H9 (cell line): ENCODE results near the gene UTP11. TPM values are rescaled to one million over a fixed set of nuclear protein-coding genes. Genes with fewer than 3 reads are reported as not detected.

ENCODE experiments used
- DNase-seq: peaks from one replicate; pipeline ENCODE4 v3.0.0-alpha.2; 2017
- H2AFZ ChIP-seq: one replicate; pipeline ENCODE4 v1.6.1; 2013; ENCODE audit warnings: mild to moderate bottlenecking, low read length, control low read depth, moderate library complexity
- H2AK5ac ChIP-seq: 2 replicates; pipeline ENCODE4 v1.6.1; 2013; ENCODE audit warnings: low read length, control low read depth, mixed read lengths; ENCODE audit not compliant: insufficient read length
- H2BK120ac ChIP-seq: one replicate; pipeline ENCODE4 v1.6.1; 2013; ENCODE audit warnings: low read depth, mild to moderate bottlenecking, low read length, control low read depth, inconsistent platforms; ENCODE audit not compliant: poor library complexity, severe bottlenecking
- H2BK12ac ChIP-seq: 2 replicates; pipeline ENCODE4 v1.6.1; 2013; ENCODE audit warnings: low read length, control low read depth, mixed read lengths, low read depth; ENCODE audit not compliant: insufficient read length
- H2BK15ac ChIP-seq: 2 replicates; pipeline ENCODE4 v1.6.1; 2013; ENCODE audit warnings: low read depth, low read length, control low read depth
- H2BK20ac ChIP-seq: one replicate; pipeline ENCODE4 v1.6.1; 2013; ENCODE audit warnings: low read depth, mild to moderate bottlenecking, low read length, control low read depth, inconsistent platforms; ENCODE audit not compliant: poor library complexity, severe bottlenecking
- H2BK5ac ChIP-seq: 2 replicates; pipeline ENCODE4 v1.6.1; 2013; ENCODE audit warnings: low read length, control low read depth, mixed read lengths; ENCODE audit not compliant: insufficient read length
- H3K14ac ChIP-seq: 2 replicates; pipeline ENCODE4 v1.6.1; 2013; ENCODE audit warnings: low read length, control low read depth; ENCODE audit not compliant: insufficient read depth
- H3K18ac ChIP-seq: 2 replicates; pipeline ENCODE4 v1.6.1; 2013; ENCODE audit warnings: low read depth, mild to moderate bottlenecking, mixed read lengths, low read length, control low read depth; ENCODE audit not compliant: insufficient read length
- H3K23ac ChIP-seq: 2 replicates; pipeline ENCODE4 v1.6.1; 2013; ENCODE audit warnings: low read length, control low read depth, mixed read lengths, low read depth; ENCODE audit not compliant: insufficient read length
- H3K23me2 ChIP-seq: 2 replicates; pipeline ENCODE4 v1.6.1; 2013; ENCODE audit warnings: low read depth, mild to moderate bottlenecking, mixed read lengths, low read length, control low read depth; ENCODE audit not compliant: insufficient read length, poor library complexity, severe bottlenecking
- H3K27ac ChIP-seq: 2 replicates; pipeline ENCODE4 v1.5.1; 2013; ENCODE audit warnings: low read length, control low read depth, mixed read lengths, low read depth; ENCODE audit not compliant: insufficient read length
- H3K27me3 ChIP-seq: 2 replicates; pipeline ENCODE4 v1.6.1; 2013; ENCODE audit warnings: low read length, control low read depth, inconsistent platforms; ENCODE audit not compliant: insufficient read depth
- H3K4ac ChIP-seq: 2 replicates; pipeline ENCODE4 v1.6.1; 2013; ENCODE audit warnings: low read depth, mild to moderate bottlenecking, control low read depth, inconsistent platforms, low read length, moderate library complexity
- H3K4me1 ChIP-seq: 2 replicates; pipeline ENCODE4 v1.6.1; 2013; ENCODE audit warnings: low read length, control low read depth, inconsistent platforms; ENCODE audit not compliant: insufficient read depth
- H3K4me2 ChIP-seq: 2 replicates; pipeline ENCODE4 v1.6.1; 2013; ENCODE audit warnings: low read length, control low read depth, mixed read lengths; ENCODE audit not compliant: insufficient read length, insufficient read depth
- H3K56ac ChIP-seq: 2 replicates; pipeline ENCODE4 v1.6.1; 2013; ENCODE audit warnings: low read depth, mild to moderate bottlenecking, mixed read lengths, low read length, control low read depth; ENCODE audit not compliant: insufficient read length
- H3K79me1 ChIP-seq: 2 replicates; pipeline ENCODE4 v1.6.1; 2013; ENCODE audit warnings: low read depth, mild to moderate bottlenecking, moderate library complexity, low read length, control low read depth, inconsistent platforms; ENCODE audit not compliant: insufficient read depth, poor library complexity, severe bottlenecking
- H3K79me2 ChIP-seq: 2 replicates; pipeline ENCODE4 v1.6.1; 2013; ENCODE audit warnings: low read length, control low read depth, inconsistent platforms; ENCODE audit not compliant: insufficient read depth
- H3K9ac ChIP-seq: 2 replicates; pipeline ENCODE4 v1.6.1; 2013; ENCODE audit warnings: low read length, control low read depth, mixed read lengths; ENCODE audit not compliant: insufficient read length; ENCODE audit errors: extremely low read depth
- H3K9me3 ChIP-seq: one replicate; pipeline ENCODE4 v1.6.1; 2013; ENCODE audit warnings: low read depth, low read length, inconsistent platforms; ENCODE audit not compliant: control insufficient read depth
- H3T11ph ChIP-seq: one replicate; pipeline ENCODE4 v1.6.1; 2013; ENCODE audit warnings: mild to moderate bottlenecking, low read length, control low read depth, inconsistent platforms
- H4K20me1 ChIP-seq: one replicate; pipeline ENCODE4 v1.6.1; 2013; ENCODE audit not compliant: control insufficient read depth, insufficient read length, insufficient read depth
- H4K5ac ChIP-seq: 2 replicates; pipeline ENCODE4 v1.6.1; 2013; ENCODE audit warnings: low read depth, mild to moderate bottlenecking, mixed read lengths, low read length, control low read depth; ENCODE audit not compliant: insufficient read length
- H4K8ac ChIP-seq: replicated peaks from 2 replicates; pipeline ENCODE4 v1.6.1; 2013; ENCODE audit warnings: low read length, control low read depth, mixed read lengths, low read depth; ENCODE audit not compliant: insufficient read length
- H4K91ac ChIP-seq: 2 replicates; pipeline ENCODE4 v1.6.1; 2013; ENCODE audit warnings: low read depth, mild to moderate bottlenecking, moderate library complexity, mixed read lengths, low read length, control low read depth; ENCODE audit not compliant: insufficient read length
- H3K27ac Mint-ChIP-seq, 3 experiments: 2 replicates in 2 of 3; 3 replicates in 1 of 3; pipeline ENCODE4 v1.8.0; 2020 to 2021; ENCODE audit warnings: mixed read lengths in 3 of 3, mild to moderate bottlenecking in 1 of 3, moderate library complexity in 1 of 3
- H3K27me3 Mint-ChIP-seq: 2 replicates; pipeline ENCODE4 v1.8.0; 2021; ENCODE audit warnings: low read depth, mild to moderate bottlenecking, moderate library complexity, mixed read lengths
- H3K36me3 Mint-ChIP-seq, 3 experiments: 2 replicates in 2 of 3; 3 replicates in 1 of 3; pipeline ENCODE4 v1.8.0; 2020 to 2021; ENCODE audit warnings: low read depth in 3 of 3, mixed read lengths in 3 of 3; ENCODE audit not compliant: insufficient read depth in 1 of 3
- H3K4me1 Mint-ChIP-seq, 2 experiments: 2 replicates each; pipeline ENCODE4 v1.8.0; 2020; ENCODE audit warnings: mixed read lengths in 2 of 2
- H3K4me3 Mint-ChIP-seq, 2 experiments: 2 replicates in 1 of 2; 3 replicates in 1 of 2; pipeline ENCODE4 v1.8.0; 2020 to 2021; ENCODE audit warnings: mild to moderate bottlenecking in 2 of 2, mixed read lengths in 2 of 2, moderate library complexity in 1 of 2
- H3K9me3 Mint-ChIP-seq, 2 experiments: 2 replicates in 1 of 2; 3 replicates in 1 of 2; pipeline ENCODE4 v1.8.0; 2020; ENCODE audit warnings: mild to moderate bottlenecking in 2 of 2, mixed read lengths in 2 of 2, moderate library complexity in 1 of 2
- CTCF ChIP-seq: fragments of 200-600 bp; sonication (generic); conservative IDR thresholded peaks from 3 replicates; pipeline ENCODE4 v1.8.0; 2021; ENCODE audit warnings: antibody characterized with exemption, mild to moderate bottlenecking
- WGBS: extraction: QIAGEN DNeasy Blood & Tissue Kit; methylation state at CpG from one replicate; pipeline ENCODE4 v1.1.7; 2013; ENCODE audit warnings: missing lambda C conversion rate, low lambda C conversion rate, mixed read lengths; ENCODE audit not compliant: insufficient read length; ENCODE audit errors: extremely low coverage; 5-methylcytosine and 5-hydroxymethylcytosine counted together
- total RNA-seq: library from RNA; stranded (reverse); gene quantifications from 2 replicates; pipeline ENCODE4 v1.2.1, GENCODE V29; 2021

The UTP11 gene
- total RNA-seq, 1 experiment from 2014 or later = 63.1 TPM

- no peak overlapping the region for H2BK15ac ChIP-seq
- H2BK12ac ChIP-seq = no peak overlapping the region
- H2BK5ac ChIP-seq = no peak overlapping the region
- H4K5ac ChIP-seq = no peak overlapping the region
- H3K4me1 Mint-ChIP-seq = peaks cover 43 to 54% of the 10 kb centered on the region in 2 experiments
- no peak overlapping the region for H3K27ac ChIP-seq
- no peak overlapping the region for H3T11ph ChIP-seq
- peak; percentile 13; the same call in 1 of the 3 replicates for TF ChIP-seq CTCF
- no peaks in the 10 kb centered on the region for H4K20me1 ChIP-seq
- H3K9ac ChIP-seq = no peak overlapping the region
- no peak overlapping the region for H3K56ac ChIP-seq
- H3K27me3 ChIP-seq = peaks cover 10% of the 10 kb centered on the region; the same call in 1 of the 2 replicates
- no peak overlapping the region for H3K4ac ChIP-seq
- DNase-seq = peak; percentile 90
- no peaks in the 10 kb centered on the region for H3K79me1 ChIP-seq
- H2BK120ac ChIP-seq = no peak overlapping the region
- no peak overlapping the region for H4K8ac ChIP-seq
- H3K9me3 ChIP-seq = no peaks in the 10 kb centered on the region
- no peak overlapping the region for H2BK20ac ChIP-seq
- H3K23me2 ChIP-seq = peaks cover 22% of the 10 kb centered on the region
- H3K27me3 Mint-ChIP-seq = peaks cover 56% of the 10 kb centered on the region
- H4K91ac ChIP-seq = no peak overlapping the region
- no peaks in the 10 kb centered on the region; the same call in 1 of the 2 replicates for H3K79me2 ChIP-seq
- peak overlapping the region; percentile 73 to 88 for H3K4me3 Mint-ChIP-seq
- peaks cover 0 to 2% of the 10 kb centered on the region in 2 experiments; a peak in 1 of 5 replicates for H3K9me3 Mint-ChIP-seq
- peaks cover 14 to 23% (median 21%) of the 10 kb centered on the region in 3 experiments for H3K36me3 Mint-ChIP-seq
- no peak overlapping the region for H3K18ac ChIP-seq
- H3K4me2 ChIP-seq = peak overlapping the region; percentile 47
- H2AFZ ChIP-seq = no peak overlapping the region
- no peak overlapping the region for H3K23ac ChIP-seq
- H3K14ac ChIP-seq = no peak overlapping the region; the same call in 1 of the 2 replicates
- no peak overlapping the region for H3K27ac Mint-ChIP-seq
- no CpG with 5 or more reads among the region's 99 CpGs for WGBS
- no peak overlapping the region for H2AK5ac ChIP-seq
- H3K4me1 ChIP-seq = no peaks in the 10 kb centered on the region; the same call in 1 of the 2 replicates
Observed at GRCh38 chr1:38046884-38047602, 34.5 kb downstream of the UTP11 start.
